Right atrium auricular region (tissue), 2 donors: ENCODE data around the gene CUL9. TPM values are rescaled to one million over a fixed set of nuclear protein-coding genes. Genes with fewer than 3 reads are reported as not detected.

Experiments used
- DNase-seq: peaks from one replicate; pipeline ENCODE4 v3.0.0-alpha.2; 2019; ENCODE audit warnings: low spot score
- H3K27ac ChIP-seq, 2 donors: fragments of 200-600 bp; sonication (generic); 1 replicate in 1 of 2; 2 replicates in 1 of 2; pipeline ENCODE4 v1.5.1; 2016 to 2019
- H3K27me3 ChIP-seq, 2 donors: fragments of 200-600 bp; sonication (generic); one replicate each; pipeline versions ENCODE4 v1.5.1 to v1.6.0; 2017 to 2019
- H3K36me3 ChIP-seq: fragments of 200-600 bp; sonication (generic); one replicate; pipeline ENCODE4 v1.5.1; 2016
- H3K4me1 ChIP-seq, 2 donors: fragments of 200-600 bp; sonication (generic); one replicate each; pipeline versions ENCODE4 v1.5.1 to v1.6.0; 2017 to 2019
- H3K4me3 ChIP-seq, 2 donors: fragments of 200-600 bp; sonication (generic); 1 replicate in 1 of 2; 2 replicates in 1 of 2; pipeline ENCODE4 v1.5.1; 2017 to 2019; ENCODE audit warnings: mild to moderate bottlenecking in 1 of 2, moderate library complexity in 1 of 2
- H3K9me3 ChIP-seq, 2 donors: fragments of 200-600 bp; sonication (generic); one replicate each; pipeline ENCODE4 v1.5.1; 2019
- CTCF ChIP-seq, 2 donors: fragments of 200-600 bp; sonication (generic); IDR thresholded peaks; one replicate each; pipeline ENCODE4 v1.5.1; 2019; ENCODE audit warnings: antibody characterized with exemption in 2 of 2
- total RNA-seq, 2 donors: library from RNA; depleted of rRNA; stranded (reverse); fragments of >200 nt; gene quantifications; one replicate each; pipeline ENCODE4 v1.1.0, GENCODE V29; 2016

CUL9 gene
- total RNA-seq, 2 donors from 2014 or later = 11.0 to 16.8 TPM

GRCh38 chr6:43265564-43265963 is 83.6 kb downstream of the CUL9 start:
- Histone ChIP-seq H3K4me1 (peaks cover 0 to 35% of the 10 kb centered on the region in 2 donors), H3K4me3 (no peak overlapping the region), H3K36me3 (no peaks in the 10 kb centered on the region), H3K27ac (no peak overlapping the region), H3K9me3 (no peaks in the 10 kb centered on the region), H3K27me3 (no peaks in the 10 kb centered on the region)
- DNase-seq = no peak
- TF ChIP-seq CTCF (IDR thresholded peaks at IDR 0.05) = no peak

DNA sequence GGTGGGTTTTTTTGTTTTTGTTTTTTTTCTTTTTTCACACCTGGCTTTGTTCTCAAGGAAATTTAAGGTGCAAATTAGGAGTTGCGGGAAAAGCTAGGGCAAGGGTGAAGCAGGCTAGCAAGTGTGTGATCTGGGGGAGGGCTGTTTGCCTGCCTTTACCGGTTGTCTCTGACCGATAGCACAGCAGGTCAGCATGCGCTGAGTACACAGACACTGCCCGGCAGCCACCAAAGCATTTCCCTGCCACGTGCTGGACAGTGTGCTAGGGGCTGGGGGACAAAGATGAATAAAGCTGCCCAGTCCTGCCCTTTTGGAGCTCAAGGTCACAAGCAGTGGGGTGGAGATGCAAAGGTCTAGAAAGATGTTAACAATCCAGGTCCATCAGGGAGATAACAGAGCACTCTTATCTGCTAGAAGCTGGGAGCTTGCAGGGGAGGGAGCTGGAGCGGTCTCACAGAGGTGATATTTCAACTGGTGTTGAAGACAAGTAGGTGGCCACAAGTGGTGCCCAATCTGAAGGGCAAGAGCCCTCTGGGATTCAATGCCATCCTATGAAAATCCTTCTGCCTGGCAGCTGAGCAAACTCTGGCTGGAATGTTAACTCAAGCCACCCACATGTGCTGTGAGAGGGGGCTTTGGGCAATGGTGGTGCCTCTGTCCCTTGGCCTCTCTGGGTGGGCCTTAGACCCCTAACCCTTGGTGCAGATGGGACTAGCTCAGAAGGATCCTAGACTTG is 85.8 kb downstream of the CUL9 start:
- no peaks in the 10 kb centered on the region for H3K9me3 ChIP-seq
- peaks cover 0 to 35% of the 10 kb centered on the region in 2 donors for H3K4me1 ChIP-seq
- TF ChIP-seq CTCF (IDR thresholded peaks at IDR 0.05) = no peak
- no peaks in the 10 kb centered on the region for H3K36me3 ChIP-seq
- no peaks in the 10 kb centered on the region for H3K27me3 ChIP-seq
- H3K4me3 ChIP-seq = no peak overlapping the region
- peak overlapping the region; percentile 80 to 88 for H3K27ac ChIP-seq
- DNase-seq = no peak

DNA sequence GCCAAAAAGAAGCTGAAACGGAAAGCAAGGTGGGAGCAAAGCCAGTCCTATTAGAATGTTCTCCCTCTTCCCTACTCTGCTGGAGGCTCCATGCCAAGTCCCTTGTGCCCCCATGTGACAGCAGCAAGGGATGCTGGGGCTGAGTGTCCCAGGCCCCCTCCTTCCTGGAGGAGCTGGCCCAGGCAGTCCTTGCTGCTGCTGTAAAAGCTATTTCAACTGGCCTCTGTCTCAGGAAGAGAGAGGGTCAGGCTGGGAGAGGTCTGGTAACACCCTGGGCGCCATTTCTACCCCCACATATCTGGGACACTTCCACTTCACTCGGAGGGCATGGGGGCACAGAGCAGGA is 86.3 kb downstream of the CUL9 start:
- no peak for DNase-seq
- Histone ChIP-seq H3K4me3 (no peak overlapping the region), H3K27me3 (no peaks in the 10 kb centered on the region), H3K9me3 (no peaks in the 10 kb centered on the region), H3K4me1 (peaks cover 0 to 35% of the 10 kb centered on the region in 2 donors), H3K36me3 (no peaks in the 10 kb centered on the region), H3K27ac (peak overlapping the region; percentile 80 to 88)
- no peak for TF ChIP-seq CTCF (IDR thresholded peaks at IDR 0.05)

DNA sequence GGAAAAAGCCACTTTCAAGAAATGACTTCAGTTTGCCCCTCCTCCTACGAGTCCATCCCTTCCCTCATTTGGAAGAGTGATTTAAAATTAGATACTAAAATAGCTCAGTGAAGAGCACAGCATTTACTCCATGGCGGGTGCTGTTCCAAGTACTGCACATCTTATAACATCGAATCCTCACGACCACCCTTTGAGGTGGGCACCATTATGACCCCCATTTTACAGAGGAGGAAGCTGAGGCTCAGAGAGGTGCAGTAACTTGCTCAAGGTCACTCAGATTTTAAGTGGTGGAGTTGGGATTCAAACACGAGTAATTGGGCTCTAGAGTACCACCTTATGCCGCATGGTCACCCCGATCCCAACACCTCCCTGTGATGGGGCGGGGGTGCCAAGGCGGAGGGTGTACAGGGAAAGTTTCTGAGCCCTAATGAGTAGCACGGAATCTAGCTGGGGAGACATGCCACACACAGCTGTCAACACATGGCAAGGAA is 86.8 kb downstream of the CUL9 start:
- Histone ChIP-seq H3K36me3 (no peaks in the 10 kb centered on the region), H3K27me3 (no peaks in the 10 kb centered on the region), H3K4me3 (peak overlapping the region in 1 of 2 donors; percentile 43), H3K9me3 (no peaks in the 10 kb centered on the region), H3K27ac (peak overlapping the region; percentile 80 to 88), H3K4me1 (peaks cover 0 to 35% of the 10 kb centered on the region in 2 donors)
- DNase-seq = no peak
- no peak for TF ChIP-seq CTCF (IDR thresholded peaks at IDR 0.05)

- peaks cover 0 to 35% of the 10 kb centered on the region in 2 donors for H3K4me1 ChIP-seq
- no peak for DNase-seq
- H3K27me3 ChIP-seq = no peaks in the 10 kb centered on the region
- peak overlapping the region; percentile 80 to 88 for H3K27ac ChIP-seq
- TF ChIP-seq CTCF (IDR thresholded peaks at IDR 0.05) = no peak
- H3K9me3 ChIP-seq = no peaks in the 10 kb centered on the region
- no peaks in the 10 kb centered on the region for H3K36me3 ChIP-seq
- peak overlapping the region in 1 of 2 donors; percentile 43 for H3K4me3 ChIP-seq
Observed at GRCh38 chr6:43269273-43270007, 87.4 kb downstream of the CUL9 start.
